Activated CD8-positive, alpha-beta memory T cell treated with anti-CD3 and anti-CD28 coated beads, Interleukin-2, amount 50 U/mL, for 1 hour (primary cell): ENCODE results near the gene POLA2.
"Not testable (repeated sequence)": the region's sequence is repeated elsewhere in the genome, so short reads cannot be mapped to it uniquely, and the experiment has no call there.

Source experiments
- DNase-seq: peaks from one replicate; pipeline ENCODE4 v3.0.0-alpha.2; 2020; ENCODE audit errors: extremely low read depth

POLA2 gene

DNA sequence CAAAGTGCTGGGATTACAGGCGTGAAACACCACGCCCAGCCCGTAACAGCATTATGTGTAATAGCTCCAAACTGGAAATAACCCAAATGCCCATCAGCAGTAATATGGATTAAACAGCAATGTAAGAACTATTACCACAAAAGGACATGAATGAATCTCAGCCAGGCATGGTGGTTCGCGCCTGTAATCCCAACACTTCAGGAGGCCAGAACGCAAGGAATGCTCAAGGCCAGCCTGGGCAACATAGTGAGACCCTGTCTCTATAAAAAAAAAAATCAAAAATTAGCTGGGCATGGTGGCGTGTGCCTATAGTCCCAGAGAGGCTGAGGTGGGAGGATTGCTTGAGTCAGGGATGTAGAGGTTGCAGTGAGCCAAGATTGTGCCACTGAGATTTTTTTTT lies 68.8 kb downstream of the POLA2 start:
- no peak for DNase-seq

DNA sequence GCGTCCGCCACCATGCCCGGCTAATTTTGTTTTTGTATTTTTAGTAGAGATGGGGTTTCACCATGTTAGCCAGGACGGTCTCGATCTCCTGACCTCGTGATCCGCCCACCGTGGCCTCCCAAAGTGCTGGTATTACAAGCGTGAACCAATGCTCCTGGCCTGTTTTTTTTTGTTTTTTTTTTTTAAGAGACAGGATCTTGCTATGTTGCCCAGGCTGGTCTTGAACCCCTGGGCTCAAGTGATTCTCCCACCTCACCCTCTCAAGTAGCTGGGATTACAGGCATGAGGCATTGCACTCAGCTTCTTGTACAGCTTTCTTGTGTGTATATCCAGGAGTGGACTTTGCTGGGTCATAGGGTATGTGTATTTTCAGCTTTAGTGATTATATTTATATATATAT lies 70.8 kb downstream of the POLA2 start:
- DNase-seq = not testable (repeated sequence)

DNA sequence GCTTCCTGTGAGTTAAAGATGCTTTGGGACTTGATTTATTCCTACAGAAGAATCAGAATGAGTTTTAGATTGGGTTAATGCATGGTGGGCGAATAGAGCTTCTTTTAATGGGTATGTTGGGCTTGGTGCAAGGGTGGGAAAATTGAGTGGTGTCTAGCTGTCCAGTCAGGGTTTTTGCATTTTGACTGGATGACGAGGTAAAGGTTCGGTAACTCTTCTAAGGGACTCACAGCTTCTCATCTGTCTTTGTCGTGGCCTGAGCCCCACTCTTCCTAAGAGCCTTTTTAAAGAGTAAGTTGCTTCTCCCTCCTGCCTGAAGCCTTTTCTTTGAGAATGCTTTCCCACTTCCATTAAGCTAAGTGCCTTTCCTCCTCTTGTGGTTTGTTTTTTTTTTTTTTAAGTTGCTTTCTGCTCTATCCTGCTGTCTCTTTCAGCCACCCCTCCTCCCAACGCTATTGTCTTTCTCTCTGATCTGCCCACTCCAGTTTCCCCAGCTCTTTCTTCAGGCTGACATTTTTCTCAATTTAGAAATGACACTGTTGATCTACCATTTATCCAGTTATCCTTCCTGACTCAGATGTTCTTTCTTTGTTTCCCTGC lies 73.0 kb downstream of the POLA2 start:
- DNase-seq = no peak

DNA sequence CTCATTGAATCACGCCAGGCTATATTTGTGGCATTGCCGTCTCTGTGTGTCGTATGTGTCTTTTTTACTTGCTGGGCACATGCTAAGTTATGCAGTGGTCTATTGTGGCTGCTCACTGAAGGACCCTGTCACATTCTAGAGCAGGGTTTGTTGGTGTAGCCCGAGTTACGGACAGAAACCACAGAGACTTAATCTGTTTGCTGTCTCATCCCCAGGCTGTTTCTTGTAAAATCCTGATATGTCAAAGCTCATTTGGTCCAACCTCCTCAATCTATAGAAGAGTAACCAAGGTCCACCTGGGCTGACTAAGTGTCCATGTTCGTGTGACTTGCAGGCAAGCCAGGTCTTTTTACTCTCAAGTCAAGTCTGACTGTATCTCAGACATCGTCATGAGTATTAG lies 76.9 kb downstream of the POLA2 start:
- DNase-seq = no peak

DNA sequence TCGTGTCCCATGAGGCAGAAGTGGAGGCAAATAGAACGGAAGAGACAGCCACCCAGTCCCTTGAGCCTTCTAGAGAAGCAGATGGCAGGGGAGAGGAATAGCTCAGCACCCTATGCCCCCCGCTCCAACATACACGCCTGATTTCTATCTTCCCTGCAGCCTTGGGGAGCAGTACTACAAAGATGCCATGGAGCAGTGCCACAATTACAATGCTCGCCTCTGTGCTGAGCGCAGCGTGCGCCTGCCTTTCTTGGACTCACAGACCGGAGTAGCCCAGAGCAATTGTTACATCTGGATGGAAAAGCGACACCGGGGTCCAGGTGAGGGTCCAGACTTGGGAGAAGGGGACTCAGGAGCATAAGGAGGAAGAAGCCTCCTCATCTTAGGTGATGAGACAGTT lies 78.5 kb downstream of the POLA2 start:
- DNase-seq = no peak

DNA sequence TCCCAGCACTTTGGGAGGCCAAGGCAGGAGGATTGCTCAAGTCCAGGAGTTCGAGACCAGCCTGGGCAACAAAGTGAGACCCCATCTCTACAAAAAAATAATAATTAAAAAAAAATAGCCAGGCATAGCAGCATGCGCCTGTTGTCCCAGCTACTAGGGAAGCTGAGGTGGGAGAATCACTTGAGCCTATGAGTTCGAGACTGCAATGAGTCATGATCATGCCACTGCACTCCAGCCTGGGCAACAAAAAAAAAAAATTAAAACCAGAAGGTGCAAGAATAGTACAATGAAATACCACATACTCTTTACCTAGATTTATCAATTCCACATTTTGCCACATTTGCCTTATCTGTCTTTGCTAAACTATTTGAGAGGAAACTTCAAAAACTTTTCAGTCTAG lies 80.1 kb downstream of the POLA2 start:
- DNase-seq = no peak
